Osteocyte (in vitro differentiated cells): ENCODE data around the gene TNFSF18. TPM values are rescaled to one million over a fixed set of nuclear protein-coding genes. Genes with fewer than 3 reads are reported as not detected.

Experiments used
- DNase-seq: peaks from one replicate; pipeline ENCODE4 v3.0.0; 2021; ENCODE audit warnings: mixed read lengths; ENCODE audit not compliant: unreplicated experiment; ENCODE audit errors: extremely low spot score
- H3K27ac Mint-ChIP-seq: one replicate; pipeline ENCODE4 v1.8.0; 2021; ENCODE audit warnings: mild to moderate bottlenecking, mixed read lengths; ENCODE audit not compliant: unreplicated experiment
- H3K27me3 Mint-ChIP-seq: one replicate; pipeline ENCODE4 v1.8.0; 2021; ENCODE audit warnings: mixed read lengths; ENCODE audit not compliant: unreplicated experiment
- H3K36me3 Mint-ChIP-seq: one replicate; pipeline ENCODE4 v1.8.0; 2021; ENCODE audit warnings: mixed read lengths; ENCODE audit not compliant: unreplicated experiment
- H3K4me1 Mint-ChIP-seq: one replicate; pipeline ENCODE4 v1.8.0; 2021; ENCODE audit warnings: mixed read lengths; ENCODE audit not compliant: unreplicated experiment
- H3K4me3 Mint-ChIP-seq: one replicate; pipeline ENCODE4 v1.8.0; 2021; ENCODE audit warnings: mild to moderate bottlenecking, moderate library complexity, mixed read lengths; ENCODE audit not compliant: unreplicated experiment
- H3K9me3 Mint-ChIP-seq: one replicate; pipeline ENCODE4 v1.8.0; 2021; ENCODE audit warnings: mixed read lengths; ENCODE audit not compliant: unreplicated experiment
- CTCF ChIP-seq: fragments of 200-600 bp; sonication (generic); IDR thresholded peaks from 2 replicates; pipeline ENCODE4 v1.5.0; 2021; ENCODE audit warnings: antibody characterized with exemption, mild to moderate bottlenecking, moderate library complexity
- long read RNA-seq: library from polyadenylated mRNA; unstranded; transcript quantifications from one replicate; pipeline ENCODE4 v2.0.0, GENCODE V29; 2021
- total RNA-seq: library from RNA; stranded (reverse); gene quantifications from 2 replicates; pipeline ENCODE4 v1.2.1, GENCODE V29; 2021

TNFSF18 gene, protein sequence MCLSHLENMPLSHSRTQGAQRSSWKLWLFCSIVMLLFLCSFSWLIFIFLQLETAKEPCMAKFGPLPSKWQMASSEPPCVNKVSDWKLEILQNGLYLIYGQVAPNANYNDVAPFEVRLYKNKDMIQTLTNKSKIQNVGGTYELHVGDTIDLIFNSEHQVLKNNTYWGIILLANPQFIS
- total RNA-seq, result not detected in 2 replicates
- long read RNA-seq, result 0 reads

- no peaks in the 10 kb centered on the region for H3K36me3 Mint-ChIP-seq
- no peak for DNase-seq
- peaks cover 18% of the 10 kb centered on the region for H3K4me1 Mint-ChIP-seq
- no peaks in the 10 kb centered on the region for H3K27me3 Mint-ChIP-seq
- peak within 1 kb of the TSS; percentile 27 for H3K27ac Mint-ChIP-seq
- no peaks in the 10 kb centered on the region for H3K9me3 Mint-ChIP-seq
- TF ChIP-seq CTCF, result no peak
- H3K4me3 Mint-ChIP-seq, result peak within 1 kb of the TSS; percentile 2
Observed at GRCh38 chr1:173050865-173051264, at the start of gene TNFSF18. TNFSF18 (minus strand) TSS chr1:173050941; CDS start chr1:173050896, 45 bp downstream.

GRCh38 chr1:173099166-173099565, 48.4 kb upstream of the TNFSF18 start:
- H3K4me3 Mint-ChIP-seq, result no peak overlapping the region
- H3K27me3 Mint-ChIP-seq, result no peaks in the 10 kb centered on the region
- DNase-seq, result no peak
- no peak for TF ChIP-seq CTCF
- H3K36me3 Mint-ChIP-seq, result no peaks in the 10 kb centered on the region
- no peaks in the 10 kb centered on the region for H3K4me1 Mint-ChIP-seq
- H3K9me3 Mint-ChIP-seq, result peaks cover 8% of the 10 kb centered on the region
- H3K27ac Mint-ChIP-seq, result no peak overlapping the region

DNA sequence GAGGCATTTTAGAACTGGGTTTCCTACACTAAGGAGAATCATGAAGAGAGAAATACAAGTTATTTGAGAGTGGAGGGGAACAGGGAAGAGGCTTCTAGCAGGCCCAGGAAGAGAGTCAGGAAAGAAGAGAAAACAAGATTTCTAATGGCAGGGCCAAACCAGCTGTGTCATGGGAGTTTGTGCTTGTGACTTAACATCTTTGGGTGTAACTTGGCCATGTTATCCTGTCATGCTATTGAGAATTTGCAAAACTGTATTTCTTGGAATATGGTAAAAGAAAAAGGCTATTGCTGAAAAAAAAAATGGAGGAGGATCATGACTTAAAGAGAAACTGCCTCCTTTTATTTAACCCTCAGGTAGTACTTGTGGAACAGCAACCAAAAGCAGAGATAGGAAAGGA, 47.4 kb upstream of the TNFSF18 start:
- no peaks in the 10 kb centered on the region for H3K36me3 Mint-ChIP-seq
- no peak overlapping the region for H3K4me3 Mint-ChIP-seq
- H3K9me3 Mint-ChIP-seq, result peaks cover 8% of the 10 kb centered on the region
- no peak for DNase-seq
- no peak overlapping the region for H3K27ac Mint-ChIP-seq
- H3K27me3 Mint-ChIP-seq, result no peaks in the 10 kb centered on the region
- no peaks in the 10 kb centered on the region for H3K4me1 Mint-ChIP-seq
- no peak for TF ChIP-seq CTCF

GRCh38 chr1:173097001-173097400, 46.3 kb upstream of the TNFSF18 start:
- Mint-ChIP-seq H3K27ac (no peak overlapping the region), H3K27me3 (no peaks in the 10 kb centered on the region), H3K9me3 (no peaks in the 10 kb centered on the region), H3K4me3 (no peak overlapping the region), H3K4me1 (no peaks in the 10 kb centered on the region), H3K36me3 (no peaks in the 10 kb centered on the region)
- DNase-seq, result no peak
- TF ChIP-seq CTCF, result no peak

DNA sequence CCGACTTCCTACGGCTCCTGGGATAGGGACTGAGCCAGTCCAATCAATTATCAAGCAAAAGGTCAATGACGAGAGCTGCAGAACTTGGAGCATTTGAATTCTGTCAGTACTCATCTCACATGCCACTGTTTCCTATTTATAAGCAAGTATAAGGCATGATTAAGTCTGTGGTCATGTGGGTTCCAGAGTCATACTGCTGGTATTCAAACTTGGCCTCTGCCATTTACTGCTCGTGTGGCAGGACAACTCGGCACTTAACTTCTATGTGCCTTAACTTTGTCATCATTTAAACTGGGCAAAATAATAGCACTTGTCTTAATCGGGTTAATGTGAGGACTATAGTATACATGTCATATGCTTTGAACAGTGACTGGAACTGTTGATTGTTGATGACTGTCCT, 44.9 kb upstream of the TNFSF18 start:
- H3K36me3 Mint-ChIP-seq, result no peaks in the 10 kb centered on the region
- H3K4me1 Mint-ChIP-seq, result no peaks in the 10 kb centered on the region
- no peak overlapping the region for H3K4me3 Mint-ChIP-seq
- no peaks in the 10 kb centered on the region for H3K9me3 Mint-ChIP-seq
- DNase-seq, result no peak
- TF ChIP-seq CTCF, result no peak
- no peak overlapping the region for H3K27ac Mint-ChIP-seq
- no peaks in the 10 kb centered on the region for H3K27me3 Mint-ChIP-seq
